Measurements from ENCODE around the gene CAPN15.
"Not testable (repeated sequence)": the region's sequence is repeated elsewhere in the genome, so short reads cannot be mapped to it uniquely, and the experiment has no call there.

CAPN15 gene

DNA sequence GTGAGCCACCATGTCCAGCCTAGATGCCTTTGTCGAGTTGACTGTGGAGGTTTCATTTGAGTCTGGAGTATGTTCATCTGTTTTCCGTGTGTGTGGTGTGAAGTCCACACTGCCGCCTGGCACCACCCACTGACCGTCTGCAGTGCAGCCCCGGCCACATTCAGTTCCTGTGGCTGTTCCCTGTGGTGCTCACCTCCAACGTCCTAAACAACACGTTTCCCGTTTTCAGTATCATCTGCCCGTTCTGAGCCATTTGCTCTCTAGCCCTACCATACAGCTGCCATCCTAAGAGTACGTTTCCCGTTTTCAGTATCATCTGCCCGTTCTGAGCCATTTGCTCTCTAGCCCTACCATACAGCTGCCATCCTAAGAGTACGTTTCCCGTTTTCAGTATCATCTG is 20.0 kb upstream of the CAPN15 start:
- not testable (repeated sequence) for DNase-seq (ENCODE audit: low spot score)

DNA sequence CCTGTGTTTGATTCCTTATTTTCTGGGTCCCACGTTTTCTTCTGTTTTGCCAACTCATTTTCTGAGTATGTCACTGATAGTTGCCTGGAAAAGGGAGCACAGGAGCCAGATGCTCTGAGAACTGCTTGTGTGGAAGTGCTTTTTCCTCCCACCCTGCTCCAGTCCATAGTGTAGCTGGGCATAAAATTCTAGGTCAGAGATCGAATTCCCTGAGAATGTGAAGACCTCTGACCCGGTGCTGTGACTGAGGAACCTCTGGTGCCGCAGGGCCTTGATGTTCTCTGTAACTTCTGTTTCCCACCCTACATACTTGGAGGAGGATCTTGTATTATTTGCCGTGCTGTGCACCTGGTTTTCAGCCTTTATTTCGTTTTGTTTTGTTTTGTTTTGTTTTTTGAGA is 19.5 kb upstream of the CAPN15 start:
- DNase-seq (ENCODE audit: low spot score) = no peak

DNA sequence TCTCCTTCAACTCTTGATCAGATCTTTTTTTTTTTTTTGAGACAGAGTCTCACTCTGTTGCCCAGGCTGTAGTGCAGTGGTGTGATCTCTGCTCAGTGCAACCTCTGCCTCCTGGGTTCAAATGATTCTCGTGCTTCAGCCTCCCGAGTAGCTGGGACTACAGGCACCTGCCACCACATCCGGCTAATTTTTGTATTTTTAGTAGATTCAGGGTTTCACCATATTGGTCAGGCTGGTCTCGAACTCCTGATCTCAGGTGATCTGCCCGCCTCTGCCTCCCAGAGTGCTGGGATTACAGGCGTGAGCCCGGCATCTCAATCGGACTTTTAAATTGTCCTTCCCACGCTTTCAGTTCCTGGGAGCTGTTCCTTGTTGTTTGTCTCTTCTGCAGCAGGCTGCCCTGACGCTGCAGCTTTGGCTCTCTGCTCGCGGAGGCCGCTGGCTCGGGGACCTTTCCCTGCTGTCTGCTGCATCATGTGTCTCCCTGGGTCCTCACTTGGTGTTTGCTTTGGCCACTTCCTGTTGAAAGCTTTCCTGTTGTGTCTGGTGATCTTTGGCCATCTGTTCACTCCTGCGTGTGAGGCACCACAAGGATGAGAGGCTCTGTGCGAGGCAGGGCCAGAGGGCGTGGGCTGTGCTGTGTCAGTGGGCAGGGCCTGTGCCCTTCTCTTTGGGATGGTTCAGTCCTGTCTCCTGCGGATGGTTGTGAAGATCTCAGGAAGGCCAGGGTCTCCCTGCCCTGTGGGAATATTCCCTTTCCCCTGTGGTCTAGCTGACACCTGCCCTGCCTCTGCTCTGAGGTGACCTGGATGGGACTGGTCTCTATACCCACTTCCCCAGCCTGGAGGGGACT is 18.4 kb upstream of the CAPN15 start:
- no peak for DNase-seq (ENCODE audit: low spot score)

DNA sequence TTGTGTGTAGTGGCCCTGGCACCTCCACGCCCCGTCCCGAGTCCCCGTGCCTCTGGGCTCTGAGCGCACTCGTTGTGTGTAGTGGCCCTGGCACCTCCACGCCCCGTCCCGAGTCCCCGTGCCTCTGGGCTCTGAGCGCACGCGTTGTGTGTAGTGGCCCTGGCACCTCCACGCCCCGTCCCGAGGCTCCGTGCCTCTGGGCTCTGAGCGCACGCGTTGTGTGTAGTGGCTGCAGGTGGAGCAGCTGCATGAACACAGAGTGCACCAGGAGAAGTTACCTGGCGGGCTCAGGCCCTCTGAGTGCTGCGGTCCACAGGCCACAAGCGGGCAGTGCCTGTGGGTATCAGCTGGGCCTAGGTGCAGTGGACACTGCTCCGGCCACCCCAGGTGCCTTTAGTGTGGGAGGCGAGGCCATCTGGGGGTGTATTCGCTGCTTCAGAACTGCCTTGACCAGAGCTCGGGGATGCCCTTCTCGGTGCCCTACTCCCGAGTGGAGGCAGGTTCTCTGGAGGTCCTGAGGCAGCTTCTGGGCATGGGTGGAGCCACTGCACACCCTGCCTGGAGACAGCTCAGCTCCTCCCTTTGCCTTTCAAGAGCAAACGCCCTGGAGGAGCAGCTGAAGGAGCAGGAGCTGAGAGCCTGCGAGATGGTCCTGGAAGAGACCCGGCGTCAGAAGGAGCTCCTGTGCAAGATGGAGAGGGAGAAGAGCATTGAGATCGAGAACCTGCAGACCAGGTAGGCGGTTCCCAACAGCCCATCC is 17.3 kb upstream of the CAPN15 start:
- no peak for DNase-seq (ENCODE audit: low spot score)

DNA sequence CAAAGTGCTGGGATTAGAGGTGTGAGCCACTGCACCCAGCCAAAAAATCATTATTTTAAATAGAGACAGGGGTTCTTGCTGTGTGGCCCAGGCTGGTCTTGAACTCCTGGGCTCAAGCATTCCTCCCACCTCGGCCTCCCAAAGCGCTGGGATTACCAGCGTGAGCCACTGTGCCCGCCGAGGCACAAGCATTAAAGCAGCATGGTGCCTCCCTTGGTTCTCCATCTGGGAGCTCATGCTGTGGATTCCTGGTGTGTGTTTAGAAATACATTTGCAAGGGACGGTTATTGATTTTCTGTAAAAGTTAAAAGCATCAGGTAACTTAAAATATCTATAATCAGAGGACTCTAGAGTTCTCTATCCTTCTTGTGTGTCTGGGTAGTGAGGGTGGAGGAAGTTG is 14.7 kb upstream of the CAPN15 start:
- DNase-seq (ENCODE audit: low spot score) = no peak

DNA sequence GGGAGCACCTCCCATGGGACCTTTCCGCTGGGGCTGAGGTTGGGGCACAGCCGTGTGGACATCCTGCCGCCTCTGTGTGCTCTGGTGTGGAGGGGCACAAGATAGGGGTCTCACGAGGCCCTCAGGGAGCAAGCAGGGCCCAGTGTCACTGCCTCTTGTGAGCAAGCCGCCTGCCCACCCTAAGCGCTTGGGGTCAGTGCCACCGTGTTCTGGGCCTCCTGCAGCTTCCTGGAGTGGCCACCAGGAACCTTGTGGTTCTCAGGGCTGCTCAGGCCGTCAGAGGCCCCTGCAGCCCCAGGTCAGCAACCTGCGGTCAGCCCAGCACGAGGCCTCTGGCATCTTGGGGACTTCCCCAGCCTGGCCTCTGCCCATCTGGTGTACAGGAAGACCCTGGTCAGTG is 13.6 kb upstream of the CAPN15 start:
- no peak for DNase-seq (ENCODE audit: low spot score)

DNA sequence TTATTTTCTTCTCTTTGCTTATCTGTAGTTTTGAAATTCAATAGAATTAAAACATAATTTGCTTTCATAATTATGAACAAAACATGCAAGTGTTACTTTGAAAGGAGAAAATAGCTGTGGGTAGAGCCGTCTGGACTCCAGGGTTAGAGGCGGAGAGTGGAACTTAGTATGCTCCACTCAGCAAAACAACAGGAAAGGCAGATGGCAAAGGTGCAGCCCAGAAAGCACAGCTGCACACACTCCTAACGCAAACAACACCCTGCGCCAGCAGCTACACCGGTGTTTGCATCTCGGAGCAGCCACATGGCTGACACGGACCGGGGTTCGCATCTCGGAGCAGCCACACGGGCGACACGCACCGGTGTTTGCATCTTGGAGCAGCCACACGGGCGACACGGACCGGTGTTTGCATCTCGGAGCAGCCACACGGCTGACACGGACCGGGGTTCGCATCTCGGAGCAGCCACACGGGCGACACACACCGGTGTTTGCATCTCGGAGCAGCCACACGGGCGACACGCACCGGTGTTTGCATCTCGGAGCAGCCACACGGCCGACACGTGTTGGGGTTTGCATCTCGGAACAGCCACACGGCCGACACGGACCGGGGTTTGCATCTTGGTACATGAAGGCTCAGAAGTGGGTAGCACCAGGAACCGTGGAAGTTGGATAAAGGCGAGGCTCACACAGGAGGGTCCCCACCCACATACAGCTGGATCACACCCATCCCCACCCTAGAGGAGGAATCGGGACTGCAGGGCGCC is 12.2 kb upstream of the CAPN15 start:
- no peak for DNase-seq (ENCODE audit: low spot score)

DNA sequence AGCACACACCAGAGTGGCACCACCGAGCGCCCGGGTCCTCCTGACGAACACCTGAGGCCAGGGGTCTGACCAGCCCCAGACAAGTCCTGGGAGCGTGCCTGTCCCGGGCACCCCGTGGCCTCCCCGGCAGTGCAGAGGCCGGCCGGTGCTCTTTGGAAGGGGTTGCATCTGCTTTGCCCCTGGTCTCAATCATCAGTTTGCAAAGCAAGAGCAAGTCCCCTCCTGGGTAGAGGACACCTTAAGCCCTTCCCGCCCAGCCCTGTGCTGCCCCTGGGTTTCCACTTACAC is 11.6 kb upstream of the CAPN15 start:
- no peak for DNase-seq (ENCODE audit: low spot score)

DNA sequence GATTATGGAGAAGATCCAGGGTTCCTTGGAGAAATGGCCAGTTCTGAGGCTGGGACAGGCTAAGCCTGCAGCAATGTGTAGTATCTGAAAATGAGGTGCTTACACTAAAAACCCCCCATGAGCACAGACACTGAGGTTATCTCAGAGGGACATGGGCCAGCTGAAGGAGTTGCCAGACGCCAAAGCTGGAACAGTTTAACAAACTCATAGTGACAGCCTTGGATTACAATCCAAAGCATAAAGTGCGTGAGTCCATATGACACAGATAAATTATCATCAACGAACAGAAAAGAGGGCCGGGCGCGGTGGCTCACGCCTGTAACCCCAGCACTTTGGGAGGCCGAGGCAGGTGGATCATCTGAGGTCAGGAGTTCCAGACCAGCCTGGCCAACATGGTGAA is 11.2 kb upstream of the CAPN15 start:
- no peak for DNase-seq (ENCODE audit: low spot score)

DNA sequence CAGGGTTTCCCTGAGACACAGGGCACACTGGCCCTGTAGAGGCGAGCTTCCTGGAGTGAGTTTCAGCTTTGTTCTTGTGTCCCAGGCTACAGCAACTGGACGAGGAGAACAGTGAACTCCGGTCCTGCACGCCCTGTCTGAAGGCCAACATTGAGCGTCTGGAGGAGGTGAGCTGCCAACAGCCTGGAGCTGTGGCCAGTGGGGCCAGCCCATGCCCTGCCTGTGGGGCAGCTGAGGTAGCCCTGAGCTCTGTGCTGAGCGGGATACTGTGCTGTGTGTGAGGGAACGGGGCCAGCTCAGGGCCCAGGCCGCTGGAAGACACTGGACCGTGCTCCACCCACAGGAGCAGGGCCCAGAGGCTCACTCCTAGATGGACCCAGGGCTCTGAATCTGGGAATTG is 8.7 kb upstream of the CAPN15 start:
- no peak for DNase-seq (ENCODE audit: low spot score)

DNA sequence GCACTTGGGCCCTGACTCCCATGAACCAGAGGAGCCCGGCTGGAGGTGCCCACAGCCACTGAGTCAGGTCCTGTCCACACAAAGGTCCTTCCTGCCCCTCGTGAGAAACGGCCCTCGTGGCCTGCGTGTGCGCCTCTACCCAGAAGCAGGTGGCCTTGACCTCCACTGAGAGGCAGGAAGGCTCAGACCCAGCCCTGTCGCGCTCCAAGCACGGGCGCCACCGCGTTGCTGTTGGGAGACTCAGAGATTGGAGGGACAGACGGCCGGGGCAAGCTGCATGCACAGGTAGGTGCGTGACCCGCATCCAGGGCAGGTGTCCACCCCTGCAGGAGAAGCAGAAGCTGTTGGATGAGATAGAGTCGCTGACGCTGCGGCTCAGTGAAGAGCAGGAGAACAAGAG is 8.1 kb upstream of the CAPN15 start:
- no peak for DNase-seq (ENCODE audit: low spot score)

DNA sequence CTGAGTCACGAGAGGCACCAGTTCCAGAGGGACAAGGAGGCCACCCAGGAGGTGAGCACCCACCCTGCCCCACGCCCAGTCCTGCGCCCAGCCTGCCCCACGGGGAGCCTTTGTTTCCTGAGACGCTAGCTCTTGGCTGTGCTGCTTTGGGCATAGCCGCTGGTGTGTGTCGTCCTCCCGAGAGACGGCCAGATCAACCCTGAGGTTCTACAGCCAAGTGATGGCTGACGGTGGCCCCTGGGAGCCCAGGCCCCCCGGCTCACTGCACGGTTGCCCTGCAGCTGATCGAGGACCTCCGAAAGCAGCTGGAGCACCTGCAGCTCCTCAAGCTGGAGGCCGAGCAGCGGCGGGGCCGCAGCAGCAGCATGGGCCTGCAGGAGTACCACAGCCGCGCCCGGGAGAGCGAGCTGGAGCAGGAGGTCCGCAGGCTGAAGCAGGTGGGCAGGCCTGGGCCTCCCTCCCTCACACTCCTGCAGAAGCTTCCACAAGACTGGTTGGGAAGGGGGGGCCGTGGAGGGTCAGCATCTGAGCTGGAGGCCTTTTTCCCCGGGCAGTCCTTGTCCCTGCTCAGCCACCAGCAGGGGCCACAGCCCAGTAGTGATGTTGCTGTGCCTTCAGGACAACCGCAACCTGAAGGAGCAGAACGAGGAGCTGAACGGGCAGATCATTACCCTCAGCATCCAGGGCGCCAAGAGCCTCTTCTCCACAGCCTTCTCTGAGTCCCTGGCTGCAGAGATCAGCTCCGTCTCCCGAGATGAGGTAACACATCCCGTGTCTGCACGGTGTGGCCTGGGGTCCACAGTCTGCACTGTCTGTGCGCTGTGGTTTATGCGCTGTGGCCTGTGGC is 7.4 kb upstream of the CAPN15 start:
- DNase-seq (ENCODE audit: low spot score) = no peak

DNA sequence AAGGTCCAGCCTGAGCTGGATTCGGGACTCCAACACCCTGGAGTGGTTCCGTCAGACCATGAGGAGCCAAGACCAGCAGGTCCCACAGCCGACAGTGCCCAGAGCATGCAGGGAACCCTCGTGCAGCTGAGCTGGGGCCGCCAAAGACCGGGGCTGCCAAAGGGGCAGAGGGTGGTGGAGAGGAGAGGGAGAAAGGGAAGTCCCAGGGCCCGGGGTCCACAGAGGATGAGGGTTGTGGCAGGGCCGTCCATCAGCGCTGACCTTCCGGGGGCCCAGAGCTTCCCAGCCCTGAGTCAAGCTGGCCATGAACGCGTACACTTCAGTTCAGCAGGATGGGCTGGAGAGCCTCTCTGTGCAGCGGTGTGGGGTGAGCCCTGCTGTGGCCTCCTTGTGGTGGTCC is 6.7 kb upstream of the CAPN15 start:
- DNase-seq (ENCODE audit: low spot score) = no peak

DNA sequence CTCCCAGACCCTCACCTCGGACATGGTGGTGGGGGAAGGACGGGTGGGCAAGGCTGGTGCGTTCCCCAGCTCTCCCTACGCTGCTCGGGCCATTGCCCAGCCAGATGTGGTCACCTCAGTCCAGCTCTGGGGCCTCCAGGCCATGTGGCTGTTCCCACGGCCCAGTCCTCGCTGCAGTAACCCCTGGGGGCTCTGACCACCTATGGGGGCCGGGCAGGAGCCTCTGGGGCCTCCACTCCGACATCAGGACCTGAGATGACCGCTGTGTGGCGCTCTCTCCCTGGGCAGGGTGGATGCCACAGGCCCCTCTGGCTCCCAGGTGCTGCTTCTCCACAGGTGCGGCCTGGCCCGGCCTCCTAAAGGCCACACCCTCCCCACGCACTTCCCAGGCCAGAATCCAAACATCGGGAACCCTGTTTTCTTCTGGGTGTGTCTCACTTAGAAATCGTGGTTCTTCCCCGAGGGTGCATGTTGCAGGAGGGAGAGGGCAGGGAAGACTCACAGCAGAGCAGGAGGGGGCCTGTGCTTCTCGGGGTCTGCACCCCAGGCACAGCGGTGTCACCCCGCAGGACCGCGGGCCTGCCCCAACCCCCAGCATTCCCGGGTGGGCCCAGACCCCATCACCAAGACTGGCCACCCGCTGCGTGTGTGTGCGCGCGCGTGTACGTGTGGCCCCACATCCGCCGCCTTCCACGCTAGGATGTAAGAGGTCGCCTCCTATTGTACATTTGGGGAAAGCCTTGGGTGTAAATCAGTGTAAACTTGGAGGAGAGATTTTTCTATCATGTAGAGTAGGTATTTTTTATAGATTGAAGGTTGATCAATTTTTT is 5.9 kb upstream of the CAPN15 start:
- DNase-seq (ENCODE audit: low spot score) = no peak

DNA sequence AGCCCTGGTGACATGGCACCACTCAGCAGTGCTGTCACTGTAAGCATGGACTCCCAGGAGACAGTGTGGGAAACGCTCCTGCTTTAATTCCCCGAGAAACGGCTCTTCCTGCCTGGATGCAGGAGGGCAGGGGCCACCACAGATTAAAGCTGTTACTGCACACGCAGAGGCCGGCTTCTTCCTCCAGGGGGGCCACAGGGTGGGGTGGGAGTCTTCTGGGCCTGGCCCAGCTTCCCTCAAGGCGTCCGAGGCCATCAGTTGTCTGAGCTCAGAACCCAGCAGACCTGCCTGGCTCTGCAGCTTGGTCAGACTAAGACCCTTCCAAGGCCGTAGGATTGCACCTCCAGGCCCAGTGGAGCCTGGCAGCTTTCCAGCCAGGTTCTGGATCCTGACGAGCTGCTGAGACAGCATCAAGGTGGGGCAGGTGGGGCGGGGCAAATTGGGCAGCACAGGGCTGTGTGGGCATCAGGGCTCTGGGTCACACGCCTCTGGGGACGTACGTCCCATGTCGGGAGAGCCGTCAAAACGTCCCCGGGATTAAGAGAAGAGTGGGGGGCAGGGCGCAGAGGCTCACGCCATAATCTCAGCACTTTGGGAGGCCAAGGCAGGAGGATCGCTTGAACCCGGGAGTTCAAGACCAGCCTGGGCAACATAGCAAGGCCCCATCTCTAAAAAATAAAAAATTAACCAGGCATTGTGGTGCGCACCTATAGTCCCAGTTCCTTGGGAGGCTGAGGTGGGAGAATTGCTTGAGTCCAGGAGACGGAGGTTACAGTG is 5.0 kb upstream of the CAPN15 start:
- DNase-seq (ENCODE audit: low spot score) = peak; percentile 73

DNA sequence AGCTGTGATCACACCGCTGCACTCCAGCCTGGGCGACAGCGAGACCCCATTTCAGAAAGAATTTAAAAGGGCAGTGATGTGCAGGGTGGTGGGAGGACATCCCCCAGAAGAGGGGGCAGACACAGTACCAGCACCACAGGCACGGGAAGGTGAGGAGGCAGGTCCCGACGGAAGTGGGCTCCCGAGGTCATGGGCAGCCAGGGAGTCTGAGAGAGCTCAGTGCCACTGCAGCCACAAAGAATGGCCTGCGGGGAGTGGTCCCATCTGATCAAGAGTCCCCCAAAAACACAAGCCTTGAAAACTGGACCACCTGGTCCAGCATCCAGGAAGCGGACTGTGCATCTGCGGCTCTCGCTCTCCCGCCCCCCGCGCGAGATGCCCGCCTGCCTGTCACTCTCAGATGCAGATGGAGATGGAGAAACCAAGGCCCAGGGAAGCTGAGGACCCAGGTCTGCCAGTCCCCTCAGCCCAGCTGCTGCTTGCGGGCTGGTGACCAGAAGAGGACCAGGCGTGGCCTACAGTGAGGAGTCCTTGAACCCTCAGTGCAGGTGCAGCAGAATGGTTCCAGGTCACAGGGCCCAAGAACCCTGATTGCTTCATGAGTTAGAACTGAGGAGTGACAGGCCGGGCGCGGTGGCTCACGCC is 4.3 kb upstream of the CAPN15 start:
- no peak for DNase-seq (ENCODE audit: low spot score)

DNA sequence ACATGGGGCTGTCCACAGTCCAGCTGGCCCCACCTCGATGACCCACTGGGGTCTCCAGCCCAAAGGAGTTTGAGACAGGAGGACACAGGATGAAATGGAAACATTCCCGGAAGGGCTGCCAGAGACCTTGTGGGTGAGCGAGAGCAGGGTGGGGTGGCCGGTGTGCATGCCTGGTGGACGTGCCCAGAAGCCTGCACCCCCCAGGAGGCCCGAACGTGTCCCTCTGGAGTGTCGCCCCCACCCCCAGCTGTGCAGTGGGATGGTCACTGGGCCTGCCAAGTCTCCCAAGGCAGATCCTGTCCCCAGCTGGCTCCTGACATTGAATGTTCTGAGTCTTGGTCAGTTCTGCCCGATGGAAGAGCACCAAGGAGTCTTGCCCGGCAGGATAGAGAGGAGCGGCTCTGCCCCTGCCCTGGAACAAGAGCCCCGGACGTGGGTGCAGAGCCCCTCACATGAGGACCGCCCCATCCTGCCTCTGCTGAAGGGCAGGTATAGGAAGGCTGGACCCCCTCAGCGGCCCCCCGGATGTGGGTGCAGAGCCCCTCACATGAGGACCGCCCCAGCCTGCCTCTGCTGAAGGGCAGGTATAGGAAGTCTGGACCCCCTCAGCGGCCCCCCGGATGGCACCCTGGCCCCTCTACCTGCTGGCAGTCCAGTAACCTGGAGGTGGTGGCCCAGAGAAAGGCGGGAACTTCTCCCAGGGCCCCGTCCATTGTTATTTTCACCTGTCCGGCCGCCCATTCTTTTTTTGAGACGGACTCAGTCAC is 3.1 kb upstream of the CAPN15 start:
- DNase-seq (ENCODE audit: low spot score) = no peak

DNA sequence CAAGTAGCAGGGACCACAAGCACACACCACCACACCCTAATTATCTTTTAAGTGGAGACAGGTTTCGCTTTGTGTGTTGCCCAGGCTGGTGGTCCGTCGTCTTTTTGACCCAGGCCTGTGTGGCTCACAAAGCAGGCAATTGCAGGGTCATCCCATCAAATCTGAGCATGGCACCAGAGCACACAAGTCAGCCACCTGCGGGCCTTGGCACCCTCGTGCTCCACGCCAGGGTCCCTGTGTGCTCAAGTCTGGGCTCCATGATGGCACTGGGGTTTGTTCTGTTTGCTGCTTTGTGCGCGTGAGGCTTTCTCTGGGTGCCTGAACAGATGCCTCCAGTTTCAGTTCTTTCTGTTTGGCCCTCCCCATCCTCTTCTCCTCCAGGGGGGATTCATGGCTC is 2.4 kb upstream of the CAPN15 start:
- DNase-seq (ENCODE audit: low spot score) = no peak

DNA sequence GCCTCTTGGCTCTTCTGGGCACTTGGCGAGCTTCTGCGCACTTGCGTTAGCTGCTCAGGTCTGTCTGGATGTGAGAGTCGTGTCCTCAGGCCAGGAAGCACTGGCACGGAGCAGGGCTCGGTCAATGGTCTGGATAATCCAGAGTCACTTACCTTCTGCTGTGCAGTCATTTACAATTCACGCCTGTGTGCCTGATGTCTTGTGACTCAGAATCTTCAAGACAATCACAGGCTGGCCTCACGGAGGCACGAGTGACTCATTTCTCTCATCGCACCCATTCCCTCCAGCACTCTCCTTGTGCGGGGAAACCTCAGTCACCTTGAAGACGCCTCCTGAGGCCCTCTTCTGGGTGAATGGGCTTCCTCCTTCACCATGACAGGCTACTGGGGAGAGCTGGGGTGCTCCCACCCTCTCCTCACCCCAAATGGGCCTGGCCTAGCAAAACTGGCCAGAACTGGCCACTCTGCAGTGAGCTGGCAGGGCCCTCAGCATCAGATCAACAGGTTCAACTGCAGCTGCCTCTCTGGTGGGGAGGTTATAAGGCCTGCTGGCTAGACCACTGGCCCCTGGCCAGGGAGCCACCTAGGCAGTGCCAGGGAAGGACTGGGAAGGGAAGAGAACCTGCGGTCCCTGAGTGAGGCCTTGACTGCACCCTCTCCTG is 1.9 kb upstream of the CAPN15 start:
- no peak for DNase-seq (ENCODE audit: low spot score)

Data from D341Med (cell line).